Ovary (tissue), 9 donors: ENCODE measurements around the gene JARID2. TPM values are rescaled to one million over a fixed set of nuclear protein-coding genes. Genes with fewer than 3 reads are reported as not detected.

Source experiments
- DNase-seq, 5 donors: peaks; one replicate each; pipeline ENCODE4 v3.0.0-alpha.2; 2019 to 2020
- H3K27ac ChIP-seq, 2 donors: fragments of 200-600 bp; one replicate each; pipeline versions ENCODE4 v1.5.1 to v1.8.0; 2019 to 2022
- H3K27me3 ChIP-seq: fragments of 200-600 bp; one replicate; pipeline ENCODE4 v1.8.0; 2022
- H3K36me3 ChIP-seq: fragments of 200-600 bp; sonication (generic); one replicate; pipeline ENCODE4 v1.5.1; 2019
- H3K4me1 ChIP-seq: one replicate; pipeline ENCODE4 v1.8.1; 2013; ENCODE audit warnings: mild to moderate bottlenecking, moderate library complexity; ENCODE audit not compliant: insufficient read depth
- H3K4me3 ChIP-seq: fragments of 200-600 bp; sonication (generic); one replicate; pipeline ENCODE4 v1.5.1; 2017
- H3K9me3 ChIP-seq, 2 donors: fragments of 200-600 bp in 1 of 2; sonication (generic) in 1 of 2; one replicate each; pipeline versions ENCODE4 v1.5.1 to v1.8.1; 2013 to 2019; ENCODE audit warnings: mild to moderate bottlenecking in 1 of 2, moderate library complexity in 1 of 2
- EP300 ChIP-seq: sonication (generic); formaldehyde crosslinking; IDR thresholded peaks from one replicate; pipeline ENCODE4 v1.6.1; 2017; ENCODE audit warnings: antibody characterized with exemption
- POLR2A ChIP-seq: fragments of 450-650 bp; IDR thresholded peaks from one replicate; pipeline ENCODE4 v1.6.1; 2017; ENCODE audit warnings: antibody characterized with exemption, mild to moderate bottlenecking, moderate library complexity
- WGBS, 3 donors: extraction: QIAGEN DNeasy Blood & Tissue Kit in 1 of 3; methylation state at CpG; one replicate each; pipeline versions ENCODE4 v1.1.5 to v1.1.7; 2013 to 2017; 5-methylcytosine and 5-hydroxymethylcytosine counted together
- intact Hi-C, 4 donors: fragments of 100-400 bp; cut with DNase I; formaldehyde crosslinking; loops; one replicate each; pipeline versions ENCODE4 v1.11.0 to v1.15.1; 2022 to 2023
- polyA plus RNA-seq, 2 donors: library from polyadenylated mRNA; stranded (reverse); fragments of 200-250 nt in 1 of 2; fragments of 350-450 nt in 1 of 2; fragmentation: Illumina TruSeq in 1 of 2; extraction: RNeasy Lipid Tissue Mini Kit (QIAGEN cat#74804) in 1 of 2; gene quantifications; one replicate each; pipeline ENCODE4 v1.2.3, GENCODE V29; 2013 to 2014
- total RNA-seq, 7 donors: library from RNA; depleted of rRNA in 2 of 7; stranded (reverse); fragments of >200 nt in 2 of 7; fragmentation: NEBNext Ultra II Directional in 3 of 7; extraction: Animal tissue kit (Norgen Biotek cat#: 25700) in 3 of 7; gene quantifications; one replicate each; pipeline versions ENCODE4 v1.1.0 to v1.2.4, GENCODE V29; 2016 to 2023
- TF ChIP-seq, protein P1 (sequence below), 3 donors: fragments of 450-650 bp in 2 of 3; fragments of 200-600 bp in 1 of 3; IDR thresholded peaks; one replicate each; pipeline versions ENCODE4 v1.5.1 to v1.8.0; 2016 to 2022; ENCODE audit warnings: antibody characterized with exemption in 3 of 3, mild to moderate bottlenecking in 1 of 3
- donor health status: DM: no; HTN: no; CAD: no; lungs with moderate emphysema.
- donor health status: DM: no; HTN: no; CAD: no.
- donor health status: Bipolar disorder and iron deficiency.
- donor health status: DM: yes; HTN: yes; CAD: no.
- donor health status: DM: no; HTN: no; CAD: no.
- donor health status: DM: yes; HTN: yes; CAD: no.

Gene JARID2
- total and polyA plus RNA-seq, 9 donors, result 4.5 to 17.4 (median 8.7) TPM

DNA sequence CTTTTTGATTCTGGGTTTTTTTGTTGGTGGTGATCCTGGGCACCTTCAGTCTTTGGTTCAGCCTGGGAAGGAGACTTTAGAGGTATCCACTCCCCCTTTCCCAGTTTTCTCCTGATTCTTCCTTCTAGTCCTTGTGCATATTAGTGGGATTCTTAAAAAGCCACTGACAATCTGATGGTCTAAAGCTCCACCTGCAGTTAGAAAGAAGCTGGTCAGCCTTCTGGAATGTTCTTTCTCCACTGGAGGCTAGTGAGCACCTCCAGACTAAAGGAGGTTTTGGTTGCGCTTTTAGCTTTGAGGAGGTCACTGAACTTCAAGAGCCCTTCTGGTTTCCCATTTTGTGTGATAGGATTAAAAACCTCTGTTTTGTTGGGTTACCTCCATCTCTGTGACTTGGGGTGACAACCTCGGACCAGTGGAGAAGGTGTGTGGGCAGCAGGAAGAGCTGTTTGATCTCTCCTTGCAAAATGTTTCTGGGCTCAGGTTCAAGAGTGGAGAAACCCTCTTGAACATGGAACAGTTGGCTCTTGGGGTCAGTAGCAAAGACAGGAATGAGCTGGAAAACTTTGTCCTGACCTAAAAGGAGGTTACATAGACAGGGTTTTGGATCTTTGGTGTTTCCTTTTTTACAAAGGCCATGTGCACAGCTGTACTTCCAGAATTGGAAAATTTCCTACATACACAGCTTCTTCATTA is 29.0 kb downstream of the JARID2 start:
- no peak for DNase-seq
- Histone ChIP-seq H3K27ac (no peak overlapping the region), H3K27me3 (no peaks in the 10 kb centered on the region), H3K4me1 (peaks cover 12% of the 10 kb centered on the region), H3K9me3 (no peaks in the 10 kb centered on the region), H3K36me3 (no peaks in the 10 kb centered on the region), H3K4me3 (no peak overlapping the region)
- 58 to 64% (median 60%) methylated on average over 2 of the region's 2 CpGs for WGBS, 3 donors
- TF ChIP-seq EP300 (no peak), POLR2A (no peak)
- TF ChIP-seq, protein P1, sequence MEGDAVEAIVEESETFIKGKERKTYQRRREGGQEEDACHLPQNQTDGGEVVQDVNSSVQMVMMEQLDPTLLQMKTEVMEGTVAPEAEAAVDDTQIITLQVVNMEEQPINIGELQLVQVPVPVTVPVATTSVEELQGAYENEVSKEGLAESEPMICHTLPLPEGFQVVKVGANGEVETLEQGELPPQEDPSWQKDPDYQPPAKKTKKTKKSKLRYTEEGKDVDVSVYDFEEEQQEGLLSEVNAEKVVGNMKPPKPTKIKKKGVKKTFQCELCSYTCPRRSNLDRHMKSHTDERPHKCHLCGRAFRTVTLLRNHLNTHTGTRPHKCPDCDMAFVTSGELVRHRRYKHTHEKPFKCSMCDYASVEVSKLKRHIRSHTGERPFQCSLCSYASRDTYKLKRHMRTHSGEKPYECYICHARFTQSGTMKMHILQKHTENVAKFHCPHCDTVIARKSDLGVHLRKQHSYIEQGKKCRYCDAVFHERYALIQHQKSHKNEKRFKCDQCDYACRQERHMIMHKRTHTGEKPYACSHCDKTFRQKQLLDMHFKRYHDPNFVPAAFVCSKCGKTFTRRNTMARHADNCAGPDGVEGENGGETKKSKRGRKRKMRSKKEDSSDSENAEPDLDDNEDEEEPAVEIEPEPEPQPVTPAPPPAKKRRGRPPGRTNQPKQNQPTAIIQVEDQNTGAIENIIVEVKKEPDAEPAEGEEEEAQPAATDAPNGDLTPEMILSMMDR (IDR thresholded peaks at IDR 0.05), result no peak
- intact Hi-C loops, result no loop called here

DNA sequence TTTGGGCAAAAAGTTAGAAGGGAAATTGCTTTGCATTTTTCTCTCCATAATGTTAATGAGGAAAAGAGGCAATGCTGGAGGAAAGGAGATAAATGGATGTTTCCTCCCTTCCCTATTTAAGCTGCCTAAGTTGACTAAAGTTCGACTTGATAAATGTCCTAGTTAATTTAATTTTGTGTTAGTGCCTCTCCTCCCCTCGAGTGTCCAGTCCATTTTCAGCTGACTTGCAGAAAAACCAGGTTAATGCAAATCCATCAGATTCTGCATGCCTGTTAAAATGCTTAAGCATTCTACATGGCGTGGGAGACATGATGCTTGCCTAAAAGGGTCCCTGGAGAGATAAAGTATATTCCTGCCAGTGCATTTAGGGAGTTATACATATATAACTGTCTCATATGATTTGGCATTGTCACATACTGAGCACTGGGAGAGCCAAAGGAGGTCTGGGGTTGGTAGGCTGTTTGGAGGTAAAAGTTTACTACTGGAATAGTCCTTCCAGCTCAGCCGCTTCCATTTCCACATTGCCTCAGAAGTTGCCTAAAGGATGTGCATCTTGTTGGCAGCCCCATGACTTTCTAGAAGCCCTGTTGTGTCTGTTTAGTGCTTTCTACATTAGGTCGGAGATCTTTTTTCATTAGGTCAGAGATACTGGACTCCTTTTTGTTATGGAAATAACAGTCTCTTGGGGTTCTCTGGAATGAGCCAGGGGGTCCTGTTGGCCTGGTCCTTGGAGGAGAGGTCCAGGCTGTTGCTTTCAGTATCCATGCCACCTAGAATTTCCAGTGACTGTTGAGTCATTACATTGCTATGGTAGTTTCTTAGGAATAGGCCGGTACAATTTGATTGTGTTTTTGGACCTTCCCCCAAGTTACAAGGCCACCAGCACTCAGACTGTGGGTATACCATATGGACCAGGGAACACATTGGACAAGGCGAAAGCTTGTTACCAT is 30.4 kb downstream of the JARID2 start:
- intact Hi-C loops, result no loop called here
- TF ChIP-seq EP300 (no peak), POLR2A (no peak)
- TF ChIP-seq, protein P1 (IDR thresholded peaks at IDR 0.05), result no peak
- no peaks in the 10 kb centered on the region for H3K36me3 ChIP-seq

DNA sequence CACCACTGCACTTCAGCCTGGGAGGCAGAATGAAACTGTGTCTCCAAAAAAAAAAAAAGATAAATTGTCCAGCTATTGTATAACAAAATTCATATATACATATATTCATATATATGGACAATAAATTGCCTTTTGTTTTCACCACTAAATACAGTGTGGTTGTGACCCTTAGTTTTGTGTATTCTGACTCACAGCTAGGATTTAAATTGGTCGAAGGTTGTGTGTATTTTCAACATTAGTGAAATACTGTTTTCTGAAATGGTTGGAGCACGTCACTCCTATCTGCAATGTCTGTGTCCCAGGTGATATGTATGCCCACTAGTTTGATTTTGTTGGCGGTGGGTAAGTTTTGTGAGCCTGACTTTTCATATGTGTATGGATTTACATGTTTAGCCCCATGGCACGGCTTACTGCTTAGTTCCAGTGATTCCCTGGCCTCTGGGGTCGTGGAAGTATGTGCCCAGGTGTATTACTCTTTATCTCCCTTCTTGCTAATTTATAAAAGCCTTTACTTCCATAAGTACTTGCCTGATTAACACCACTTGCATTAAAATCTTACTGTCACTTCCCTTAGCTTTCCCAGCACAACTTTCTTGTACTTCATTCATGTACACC is 33.3 kb downstream of the JARID2 start:
- DNase-seq, result no peak
- H3K36me3 ChIP-seq, result no peaks in the 10 kb centered on the region
- no peak overlapping the region for H3K4me3 ChIP-seq
- intact Hi-C loops, result no loop called here
- no peaks in the 10 kb centered on the region for H3K27me3 ChIP-seq
- peaks cover 12% of the 10 kb centered on the region for H3K4me1 ChIP-seq
- no peaks in the 10 kb centered on the region for H3K9me3 ChIP-seq
- 86 to 93% (median 89%) methylated on average over 5 of the region's 5 CpGs for WGBS, 3 donors
- TF ChIP-seq POLR2A (no peak), EP300 (no peak)
- TF ChIP-seq, protein P1 (IDR thresholded peaks at IDR 0.05), result no peak
- no peak overlapping the region for H3K27ac ChIP-seq

More for the DNA sequence above, 30.4 kb downstream of the JARID2 start:
- no peak for DNase-seq
- Histone ChIP-seq H3K4me3 (no peak overlapping the region), H3K27me3 (no peaks in the 10 kb centered on the region), H3K27ac (no peak overlapping the region), H3K4me1 (peaks cover 9% of the 10 kb centered on the region), H3K9me3 (no peaks in the 10 kb centered on the region)
- WGBS, 3 donors, result 73 to 81% (median 78%) methylated on average over 7 of the region's 7 CpGs

DNA sequence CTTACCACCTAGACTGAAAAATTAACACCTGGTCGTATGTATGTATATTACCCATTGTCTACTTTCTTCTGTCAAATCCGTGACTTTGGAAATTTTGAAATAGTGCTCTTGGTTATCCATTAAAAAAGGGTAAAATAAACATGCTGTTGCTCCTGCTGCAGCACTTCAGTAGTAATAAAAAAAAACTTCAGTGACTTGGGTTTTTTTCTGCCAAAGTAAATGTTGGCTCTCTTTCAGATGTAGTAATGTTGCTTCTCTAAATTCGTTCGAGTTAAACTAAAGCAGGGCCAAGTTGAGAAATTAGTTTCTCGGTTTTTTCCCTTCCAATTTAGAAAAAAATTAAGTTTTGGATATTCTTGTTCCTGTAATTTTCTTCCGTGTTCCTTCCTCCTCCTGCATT is 34.2 kb downstream of the JARID2 start:
- Histone ChIP-seq H3K27me3 (no peaks in the 10 kb centered on the region), H3K4me1 (peaks cover 8% of the 10 kb centered on the region), H3K9me3 (no peaks in the 10 kb centered on the region), H3K4me3 (no peak overlapping the region), H3K36me3 (no peaks in the 10 kb centered on the region), H3K27ac (no peak overlapping the region)
- 6% methylated on average over 6 of the region's 6 CpGs for WGBS, 3 donors
- intact Hi-C loops, result no loop called here
- TF ChIP-seq, protein P1 (IDR thresholded peaks at IDR 0.05), result no peak
- TF ChIP-seq POLR2A (no peak), EP300 (no peak)
- no peak for DNase-seq
